Fibroblast of villous mesenchyme (primary cell): Measurements from ENCODE around the gene B3GNT3. TPM values are rescaled to one million over a fixed set of nuclear protein-coding genes. Genes with fewer than 3 reads are reported as not detected.

ENCODE experiments used
- DNase-seq: peaks from one replicate; pipeline ENCODE4 v3.0.0-alpha.2; 2010; ENCODE audit warnings: low read depth
- H3K4me3 ChIP-seq: 2 replicates; pipeline ENCODE4 v1.5.1; 2011; ENCODE audit warnings: low read depth, mild to moderate bottlenecking, low read length
- CTCF ChIP-seq: IDR thresholded peaks from 2 replicates; pipeline ENCODE4 v1.5.1; 2012; ENCODE audit warnings: low read depth, mild to moderate bottlenecking, low read length; ENCODE audit not compliant: insufficient read depth
- total RNA-seq: library from RNA; depleted of rRNA; stranded (reverse); fragments of >200 nt; gene quantifications from 2 replicates; pipeline ENCODE4 v1.2.3, GENCODE V29; 2012

B3GNT3 gene
- total RNA-seq, 1 donor: not detected

- DNase-seq: no peak
- no peak for TF ChIP-seq CTCF
- no peak overlapping the region for H3K4me3 ChIP-seq
Observed at GRCh38 chr19:17826508-17827056, 31.6 kb downstream of the B3GNT3 start.

DNA sequence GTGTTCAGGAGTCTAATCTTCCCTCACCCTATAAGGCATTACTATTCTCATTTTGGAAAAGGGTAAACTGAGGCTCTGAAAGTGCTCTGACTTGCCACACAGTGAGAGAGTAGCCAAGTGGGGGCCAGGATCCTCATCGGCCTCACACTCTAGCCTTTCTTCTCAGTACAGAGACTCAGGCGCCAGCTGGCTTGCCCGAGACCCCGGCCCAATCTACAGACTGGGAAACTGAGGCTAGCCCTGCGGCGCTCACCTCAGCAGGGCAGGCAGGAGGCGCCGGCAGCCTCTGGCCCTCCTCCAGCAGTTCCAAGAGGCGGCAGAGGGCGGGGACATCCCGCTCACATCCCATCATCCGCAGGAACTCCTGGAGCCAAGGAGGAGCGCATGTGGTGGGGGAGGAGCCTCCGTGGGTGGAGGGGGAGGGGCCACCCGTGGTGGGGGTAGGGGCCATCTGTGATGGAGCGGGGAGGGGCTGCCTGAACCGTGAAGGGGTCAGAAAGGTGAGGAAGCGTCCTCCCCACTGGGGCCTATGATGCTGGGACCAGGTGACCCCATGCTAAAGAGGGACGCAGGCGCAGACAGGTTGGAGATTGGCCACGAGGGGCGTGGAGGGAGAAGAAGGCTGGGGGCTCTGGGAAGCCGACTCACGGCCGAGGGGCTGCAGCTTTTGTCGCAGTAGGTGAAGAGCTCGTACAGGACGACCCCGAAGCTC, 35.1 kb downstream of the B3GNT3 start:
- DNase-seq: no peak
- no peak for TF ChIP-seq CTCF
- H3K4me3 ChIP-seq: no peak overlapping the region

DNA sequence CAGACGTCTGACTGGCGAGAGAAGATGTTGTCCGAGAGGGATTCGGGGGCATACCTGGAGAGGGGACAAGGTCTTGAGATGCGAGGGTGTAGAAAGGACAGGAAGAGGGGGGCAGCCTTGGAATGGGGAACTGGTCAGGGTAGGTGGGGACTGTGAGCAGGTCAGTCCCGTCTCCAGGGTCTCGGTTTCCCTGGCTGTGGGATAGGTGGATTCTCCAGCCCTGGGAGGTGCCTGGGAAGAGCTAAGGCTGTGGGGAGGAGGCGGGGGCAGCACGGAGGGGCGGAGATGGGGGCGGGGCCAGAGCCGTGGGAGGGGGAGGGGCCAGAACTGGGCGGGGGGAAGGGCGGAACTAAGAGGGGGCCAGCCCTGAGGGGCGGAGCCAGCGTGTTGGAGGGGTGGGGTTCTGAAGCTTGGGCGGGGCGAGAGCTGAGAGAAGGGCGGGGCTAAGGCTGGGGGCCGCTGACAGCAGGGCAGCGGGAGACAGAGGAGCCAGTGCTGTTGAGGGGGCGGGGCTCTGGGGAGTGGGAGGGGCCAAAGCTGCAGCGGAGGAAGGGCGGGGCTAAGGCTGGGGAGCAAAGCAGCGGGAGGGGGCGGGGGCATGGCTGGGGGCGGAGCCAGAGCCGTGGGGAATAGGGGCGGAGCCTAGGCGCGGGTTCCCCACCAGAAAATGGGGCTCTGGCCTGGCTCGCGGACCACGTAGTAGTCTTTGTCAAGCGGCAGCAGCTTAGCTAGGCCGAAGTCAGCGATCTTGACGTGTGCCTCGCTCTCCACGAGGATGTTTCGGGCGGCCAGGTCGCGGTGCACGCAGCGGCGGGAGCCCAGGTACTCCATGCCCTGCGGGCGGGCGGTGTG, 35.9 kb downstream of the B3GNT3 start:
- H3K4me3 ChIP-seq: no peak overlapping the region
- peak; percentile 28 for DNase-seq
- TF ChIP-seq CTCF: no peak

DNA sequence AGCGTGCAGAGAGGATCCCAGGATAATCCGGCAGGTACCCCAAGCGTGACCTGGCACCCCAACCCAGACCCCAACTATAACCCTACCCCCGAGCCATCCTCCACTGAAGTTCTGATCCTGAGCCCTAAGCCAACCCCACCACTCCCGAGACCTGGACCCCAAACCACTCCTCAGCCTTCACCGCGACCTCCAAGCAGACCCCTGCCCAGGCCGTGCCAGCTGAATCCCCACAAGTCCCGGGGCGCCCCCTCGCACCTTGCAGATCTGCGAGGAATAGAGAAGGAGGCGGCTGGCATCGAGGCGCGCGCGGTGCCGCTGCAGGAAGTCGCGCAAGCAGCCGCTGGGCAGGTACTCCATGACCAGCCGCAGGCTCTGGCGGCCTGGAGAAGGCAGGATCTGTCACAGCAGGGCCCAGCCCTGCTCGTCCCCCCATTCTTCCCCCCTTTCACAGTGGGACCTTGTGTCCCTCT, 36.5 kb downstream of the B3GNT3 start:
- H3K4me3 ChIP-seq: no peak overlapping the region
- DNase-seq: no peak
- no peak for TF ChIP-seq CTCF

- H3K4me3 ChIP-seq: no peak overlapping the region
- no peak for DNase-seq
- TF ChIP-seq CTCF: no peak
Observed at GRCh38 chr19:17832443-17833208, 37.7 kb downstream of the B3GNT3 start.
